ENCODE results near the gene ENTPD8. TPM values are rescaled to one million over a fixed set of nuclear protein-coding genes. Genes with fewer than 3 reads are reported as not detected.
"Not testable (repeated sequence)": the region's sequence is repeated elsewhere in the genome, so short reads cannot be mapped to it uniquely, and the experiment has no call there.

ENTPD8 gene
- total RNA-seq, 2 experiments from 2014 or later, result not detected

DNA sequence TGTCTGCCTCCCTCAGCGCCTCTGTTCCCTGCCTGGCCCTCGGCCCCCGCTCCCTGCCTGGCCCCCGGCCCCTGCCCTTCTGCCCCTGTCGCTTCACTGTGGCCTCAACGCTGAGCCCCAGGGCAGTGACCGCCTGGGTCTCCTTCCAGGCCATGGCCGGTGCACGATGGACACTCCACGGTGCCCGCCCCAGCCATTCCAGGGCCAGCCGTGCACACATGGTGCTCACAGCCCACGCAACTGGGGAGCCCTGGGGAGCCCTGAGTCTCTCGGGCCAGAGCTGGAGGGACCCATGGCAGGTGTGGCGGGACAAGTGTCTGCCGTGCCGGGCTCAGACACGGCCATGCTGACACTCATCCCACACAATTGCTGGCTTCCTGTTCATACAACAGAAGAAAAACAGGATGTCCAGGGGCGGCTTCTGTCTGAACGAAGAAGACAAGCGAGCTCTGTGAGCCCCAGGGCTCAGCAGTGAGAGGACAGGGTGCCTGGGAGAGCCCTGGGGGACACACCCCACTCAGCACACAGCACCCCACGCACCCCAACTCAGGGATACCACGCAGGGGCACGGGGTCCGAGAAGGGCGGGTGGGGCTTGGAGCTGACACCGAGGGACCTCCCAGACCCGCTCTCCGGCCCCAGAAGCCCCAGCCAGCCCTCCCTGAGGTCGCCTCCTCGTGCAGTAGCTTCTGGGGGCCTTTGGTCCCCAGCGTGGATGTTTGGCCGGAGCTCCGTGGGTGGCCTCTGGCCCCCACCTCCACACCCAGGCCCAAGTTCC, 53.9 kb downstream of the ENTPD8 start:
- ChIA-PET CTCF (ENCODE audit: unreplicated experiment) (no interaction called here), POLR2A (no interaction called here)
- intact Hi-C loops (cut with micrococcal nuclease; ENCODE audit: unreplicated experiment), result no loop called here
- no peaks in the 10 kb centered on the region for H3K9me2 ChIP-seq (ENCODE audit: insufficient read depth, low read length)
- no peak overlapping the region for H2AFZ ChIP-seq (ENCODE audit: low read length)
- BruUV-seq (replicated peaks), result no TSS peak
- H3K79me2 ChIP-seq (ENCODE audit: insufficient read depth, low read depth, low read length), result no peaks in the 10 kb centered on the region
- DNase-seq (ENCODE audit: low spot score), result no peak
- no peak overlapping the region for H3K4me2 ChIP-seq (ENCODE audit: low read length)
- no peak overlapping the region for H3K4me3 ChIP-seq (ENCODE audit: low read depth, low read length, poor library complexity, severe bottlenecking)
- TF ChIP-seq EZH2phosphoT487 (IDR thresholded peaks at IDR 0.05; ENCODE audit: borderline replicate concordance, low read depth, low read length) (no peak), CTCF (conservative IDR thresholded peaks at IDR 0.05; ENCODE audit: low read length) (no peak)
- no peaks in the 10 kb centered on the region for H3K36me3 ChIP-seq (ENCODE audit: insufficient read depth, low read length)
- H4K20me1 ChIP-seq (ENCODE audit: insufficient read depth, low read length), result no peaks in the 10 kb centered on the region
- no peaks in the 10 kb centered on the region for H3K4me1 ChIP-seq (ENCODE audit: insufficient read depth, low read length, poor library complexity, severe bottlenecking)
- no peak overlapping the region for H3K27ac ChIP-seq (ENCODE audit: low read depth, low read length, poor library complexity, severe bottlenecking)
- H3K9me3 ChIP-seq (ENCODE audit: low read length), result no peaks in the 10 kb centered on the region

DNA sequence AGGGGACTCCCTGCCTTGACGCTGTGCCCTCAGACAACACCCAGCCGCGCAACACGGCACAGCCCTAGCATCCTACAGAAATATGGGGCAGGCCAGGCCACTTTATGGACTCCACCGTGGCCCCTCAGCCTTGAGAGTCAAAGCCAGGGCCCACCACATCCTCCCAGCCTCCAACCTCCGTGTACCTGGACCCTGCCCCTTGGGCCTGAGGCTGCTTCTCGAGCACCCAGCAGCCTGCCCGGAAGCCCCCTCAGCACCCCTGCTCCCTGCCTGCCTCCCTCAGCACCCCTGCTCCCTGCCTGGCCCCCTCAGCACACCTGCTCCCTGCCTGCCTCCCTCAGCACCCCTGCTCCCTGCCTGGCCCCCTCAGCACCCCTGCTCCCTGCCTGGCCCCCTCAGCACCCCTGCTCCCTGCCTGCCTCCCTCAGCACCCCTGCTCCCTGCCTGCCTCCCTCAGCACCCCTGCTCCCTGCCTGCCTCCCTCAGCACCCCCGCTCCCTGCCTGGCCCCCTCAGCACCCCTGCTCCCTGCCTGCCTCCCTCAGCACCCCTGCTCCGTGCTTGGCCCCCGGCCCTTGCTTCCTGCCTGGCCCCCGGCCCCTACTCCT, 54.5 kb downstream of the ENTPD8 start:
- DNase-seq (ENCODE audit: low spot score); H3K9me3 ChIP-seq (ENCODE audit: low read length); H4K20me1 ChIP-seq (ENCODE audit: insufficient read depth, low read length); H2AFZ ChIP-seq (ENCODE audit: low read length); BruUV-seq (replicated peaks); H3K4me3 ChIP-seq (ENCODE audit: low read depth, low read length, poor library complexity, severe bottlenecking); H3K4me1 ChIP-seq (ENCODE audit: insufficient read depth, low read length, poor library complexity, severe bottlenecking); CTCF ChIA-PET (ENCODE audit: unreplicated experiment); H3K9me2 ChIP-seq (ENCODE audit: insufficient read depth, low read length); H3K79me2 ChIP-seq (ENCODE audit: insufficient read depth, low read depth, low read length); H3K4me2 ChIP-seq (ENCODE audit: low read length); intact Hi-C loops (cut with micrococcal nuclease; ENCODE audit: unreplicated experiment); H3K27ac ChIP-seq (ENCODE audit: low read depth, low read length, poor library complexity, severe bottlenecking); H3K36me3 ChIP-seq (ENCODE audit: insufficient read depth, low read length); POLR2A ChIA-PET: not testable (repeated sequence)

GRCh38 chr9:137385061-137385655, 56.0 kb downstream of the ENTPD8 start:
- Histone ChIP-seq H3K79me2 (ENCODE audit: insufficient read depth, low read depth, low read length) (no peaks in the 10 kb centered on the region), H4K20me1 (ENCODE audit: insufficient read depth, low read length) (no peaks in the 10 kb centered on the region), H3K4me3 (ENCODE audit: low read depth, low read length, poor library complexity, severe bottlenecking) (no peak overlapping the region), H2AFZ (ENCODE audit: low read length) (no peak overlapping the region), H3K27ac (ENCODE audit: low read depth, low read length, poor library complexity, severe bottlenecking) (no peak overlapping the region), H3K4me1 (ENCODE audit: insufficient read depth, low read length, poor library complexity, severe bottlenecking) (no peaks in the 10 kb centered on the region), H3K9me3 (ENCODE audit: low read length) (no peaks in the 10 kb centered on the region), H3K9me2 (ENCODE audit: insufficient read depth, low read length) (no peaks in the 10 kb centered on the region), H3K36me3 (ENCODE audit: insufficient read depth, low read length) (no peaks in the 10 kb centered on the region), H3K4me2 (ENCODE audit: low read length) (no peak overlapping the region)
- DNase-seq (ENCODE audit: low spot score), result no peak
- no TSS peak for BruUV-seq (replicated peaks)
- intact Hi-C loops (cut with micrococcal nuclease; ENCODE audit: unreplicated experiment), result no loop called here
- ChIA-PET CTCF (ENCODE audit: unreplicated experiment) (no interaction called here), POLR2A (no interaction called here)
- TF ChIP-seq EZH2phosphoT487 (IDR thresholded peaks at IDR 0.05; ENCODE audit: borderline replicate concordance, low read depth, low read length) (no peak), CTCF (conservative IDR thresholded peaks at IDR 0.05; ENCODE audit: low read length) (no peak)

Small RNA genes lying within 50 kb of the gene (microRNA-seq; reads per million reads assigned to microRNA genes)
- not detected for gene MIR7114 (ENCODE audit: borderline replicate concordance)

Other genes with a start within 250 kb of the ENTPD8 start
- gene TPRN, start 240.6 kb downstream of the ENTPD8 start, total RNA-seq (2014; rRNA removed; shearing (Covaris generic)), result 9.0 and 10.3 TPM in 2 replicates
- gene TPRN, start 240.6 kb downstream of the ENTPD8 start, total RNA-seq (2022), result 15.3 and 15.9 TPM in 2 replicates
- 55.1 and 58.2 TPM in 2 replicates for gene TMEM203, start 235.7 kb downstream of the ENTPD8 start, total RNA-seq (2014; rRNA removed; shearing (Covaris generic))
- 39.0 and 42.9 TPM in 2 replicates for gene TMEM203, start 235.7 kb downstream of the ENTPD8 start, total RNA-seq (2022)
- gene NDOR1, start 235.7 kb downstream of the ENTPD8 start, total RNA-seq (2014; rRNA removed; shearing (Covaris generic)), result 30.4 and 35.9 TPM in 2 replicates
- gene NDOR1, start 235.7 kb downstream of the ENTPD8 start, total RNA-seq (2022), result 61.3 and 61.9 TPM in 2 replicates
- 0.47 and 0.82 TPM in 2 replicates for gene RNF208, start 219.1 kb downstream of the ENTPD8 start, total RNA-seq (2014; rRNA removed; shearing (Covaris generic))
- 4.4 and 5.5 TPM in 2 replicates for gene RNF208, start 219.1 kb downstream of the ENTPD8 start, total RNA-seq (2022)
- 1.1 and 1.7 TPM in 2 replicates for gene CYSRT1, start 216.2 kb downstream of the ENTPD8 start, total RNA-seq (2014; rRNA removed; shearing (Covaris generic))
- 2.9 and 3.7 TPM in 2 replicates for gene CYSRT1, start 216.2 kb downstream of the ENTPD8 start, total RNA-seq (2022)
- 0.13 TPM in 1 of 2 replicates, not detected in the other for gene RNF224, start 213.9 kb downstream of the ENTPD8 start, total RNA-seq (2014; rRNA removed; shearing (Covaris generic))
- 0.30 TPM in 1 of 2 replicates, not detected in the other for gene RNF224, start 213.9 kb downstream of the ENTPD8 start, total RNA-seq (2022)
- gene SLC34A3, start 210.5 kb downstream of the ENTPD8 start, total RNA-seq (2014; rRNA removed; shearing (Covaris generic)), result 0.15 TPM in 1 of 2 replicates, not detected in the other
- not detected in 2 replicates for gene SLC34A3, start 210.5 kb downstream of the ENTPD8 start, total RNA-seq (2022)
- gene TUBB4B, start 200.1 kb downstream of the ENTPD8 start, total RNA-seq (2014; rRNA removed; shearing (Covaris generic)), result 376 and 417 TPM in 2 replicates
- gene TUBB4B, start 200.1 kb downstream of the ENTPD8 start, total RNA-seq (2022), result 402 and 443 TPM in 2 replicates
- gene STPG3, start 190.1 kb downstream of the ENTPD8 start, total RNA-seq (2014; rRNA removed; shearing (Covaris generic)), result 0.73 TPM in 1 of 2 replicates, not detected in the other
- gene STPG3, start 190.1 kb downstream of the ENTPD8 start, total RNA-seq (2022), result 1.7 and 2.7 TPM in 2 replicates
- 59.5 and 62.6 TPM in 2 replicates for gene NELFB, start 186.0 kb downstream of the ENTPD8 start, total RNA-seq (2014; rRNA removed; shearing (Covaris generic))
- gene NELFB, start 186.0 kb downstream of the ENTPD8 start, total RNA-seq (2022), result 74.8 and 76.1 TPM in 2 replicates
- gene TOR4A, start 163.6 kb downstream of the ENTPD8 start, total RNA-seq (2014; rRNA removed; shearing (Covaris generic)), result 11.6 and 11.7 TPM in 2 replicates
- 19.7 and 22.3 TPM in 2 replicates for gene TOR4A, start 163.6 kb downstream of the ENTPD8 start, total RNA-seq (2022)
- 6.9 TPM in 2 replicates for gene NRARP, start 139.1 kb downstream of the ENTPD8 start, total RNA-seq (2014; rRNA removed; shearing (Covaris generic))
- 6.4 and 8.9 TPM in 2 replicates for gene NRARP, start 139.1 kb downstream of the ENTPD8 start, total RNA-seq (2022)
- 14.2 and 27.0 TPM in 2 replicates for gene EXD3, start 18.2 kb downstream of the ENTPD8 start, total RNA-seq (2014; rRNA removed; shearing (Covaris generic))
- gene EXD3, start 18.2 kb downstream of the ENTPD8 start, total RNA-seq (2022), result 20.8 and 27.0 TPM in 2 replicates
- not detected in 2 replicates for gene NOXA1, start 18.0 kb downstream of the ENTPD8 start, total RNA-seq (2014; rRNA removed; shearing (Covaris generic))
- not detected in 2 replicates for gene NOXA1, start 18.0 kb downstream of the ENTPD8 start, total RNA-seq (2022)
- 15.8 and 20.3 TPM in 2 replicates for gene NSMF, start 18.0 kb upstream of the ENTPD8 start, total RNA-seq (2014; rRNA removed; shearing (Covaris generic))
- gene NSMF, start 18.0 kb upstream of the ENTPD8 start, total RNA-seq (2022), result 29.0 and 29.8 TPM in 2 replicates
- gene PNPLA7, start 109.0 kb upstream of the ENTPD8 start, total RNA-seq (2014; rRNA removed; shearing (Covaris generic)), result 0.80 and 1.5 TPM in 2 replicates
- 8.5 and 10.2 TPM in 2 replicates for gene PNPLA7, start 109.0 kb upstream of the ENTPD8 start, total RNA-seq (2022)
- gene MRPL41, start 110.5 kb upstream of the ENTPD8 start, total RNA-seq (2014; rRNA removed; shearing (Covaris generic)), result 26.4 and 38.3 TPM in 2 replicates
- gene MRPL41, start 110.5 kb upstream of the ENTPD8 start, total RNA-seq (2022), result 29.3 and 34.8 TPM in 2 replicates
- 71.7 and 72.9 TPM in 2 replicates for gene DPH7, start 137.6 kb upstream of the ENTPD8 start, total RNA-seq (2014; rRNA removed; shearing (Covaris generic))
- 88.2 and 95.6 TPM in 2 replicates for gene DPH7, start 137.6 kb upstream of the ENTPD8 start, total RNA-seq (2022)
- 48.4 and 48.5 TPM in 2 replicates for gene ZMYND19, start 149.2 kb upstream of the ENTPD8 start, total RNA-seq (2014; rRNA removed; shearing (Covaris generic))
- 62.2 and 65.8 TPM in 2 replicates for gene ZMYND19, start 149.2 kb upstream of the ENTPD8 start, total RNA-seq (2022)
- gene ARRDC1, start 164.3 kb upstream of the ENTPD8 start, total RNA-seq (2014; rRNA removed; shearing (Covaris generic)), result 47.0 and 70.3 TPM in 2 replicates
- 59.6 and 64.6 TPM in 2 replicates for gene ARRDC1, start 164.3 kb upstream of the ENTPD8 start, total RNA-seq (2022)
- 143 and 145 TPM in 2 replicates for gene EHMT1, start 177.6 kb upstream of the ENTPD8 start, total RNA-seq (2014; rRNA removed; shearing (Covaris generic))
- gene EHMT1, start 177.6 kb upstream of the ENTPD8 start, total RNA-seq (2022), result 291 and 295 TPM in 2 replicates